Measurements from ENCODE around the gene RBBP4. TPM values are rescaled to one million over a fixed set of nuclear protein-coding genes. Genes with fewer than 3 reads are reported as not detected.
"Not testable (repeated sequence)": the region's sequence is repeated elsewhere in the genome, so short reads cannot be mapped to it uniquely, and the experiment has no call there.

RBBP4 gene
- total RNA-seq, 2 experiments from 2014 or later: 290 to 298 TPM

GRCh38 chr1:32644426-32644825 lies 6.6 kb upstream of the RBBP4 start:
- peaks cover 18% of the 10 kb centered on the region for H3K36me3 Mint-ChIP-seq (ENCODE audit: low read depth)
- DNase-seq (no peak), ATAC-seq (no peak)
- no peak overlapping the region for H3K4me3 Mint-ChIP-seq
- H3K9me3 Mint-ChIP-seq (ENCODE audit: insufficient read depth): no peaks in the 10 kb centered on the region
- no peak overlapping the region for H3K27ac Mint-ChIP-seq
- no peaks in the 10 kb centered on the region for H3K27me3 Mint-ChIP-seq (ENCODE audit: low read depth)
- ChIA-PET CTCF (no interaction called here), POLR2A (no interaction called here)
- peaks cover 12% of the 10 kb centered on the region for H3K4me1 Mint-ChIP-seq (ENCODE audit: low read depth)

GRCh38 chr1:32647308-32648134 lies 3.5 kb upstream of the RBBP4 start:
- Mint-ChIP-seq H3K27ac (no peak overlapping the region), H3K4me1 (ENCODE audit: low read depth) (peaks cover 17% of the 10 kb centered on the region), H3K36me3 (ENCODE audit: low read depth) (peaks cover 35% of the 10 kb centered on the region), H3K4me3 (peak overlapping the region; percentile 1), H3K9me3 (ENCODE audit: insufficient read depth) (no peaks in the 10 kb centered on the region), H3K27me3 (ENCODE audit: low read depth) (no peaks in the 10 kb centered on the region)
- DNase-seq (no peak), ATAC-seq (no peak)
- ChIA-PET CTCF (interaction anchor here (1.5 to 1.8 kb wide), 2 partner anchors 65 to 127 kb away, joined by 4 to 5 read pairs; no protein-coding TSS in a partner anchor), POLR2A (interaction anchor here (0.6 kb wide), 2 partner anchors 25 to 863 kb away, joined by 3 read pairs; no protein-coding TSS in a partner anchor)

GRCh38 chr1:32650248-32650751 lies 708 bp upstream of the RBBP4 start, which contains the start of gene ZBTB8OS:
TSS of gene ZBTB8OS (minus strand) at chr1:32650550. CDS start at chr1:32650529, 21 bp downstream.
- CTCF ChIA-PET: interaction anchor here (0.7 to 1.4 kb wide), 5 partner anchors 23 to 201 kb away, joined by 3 to 9 read pairs (median 3); no protein-coding TSS in a partner anchor
- H3K4me1 Mint-ChIP-seq (ENCODE audit: low read depth): peaks cover 39% of the 10 kb centered on the region
- DNase-seq (peak; percentile 93), ATAC-seq (peak; percentile 76)
- peak within 1 kb of the TSS; percentile 98 for H3K4me3 Mint-ChIP-seq
- no peaks in the 10 kb centered on the region for H3K27me3 Mint-ChIP-seq (ENCODE audit: low read depth)
- POLR2A ChIA-PET: interaction anchor here (0.7 to 2.0 kb wide), 13 partner anchors 12 to 399 kb away, joined by 3 to 16 read pairs (median 3); partner anchors contain the start of genes LCK, S100PBP and YARS1
- H3K27ac Mint-ChIP-seq: peak within 1 kb of the TSS; percentile 99
- no peaks in the 10 kb centered on the region for H3K9me3 Mint-ChIP-seq (ENCODE audit: insufficient read depth)
- H3K36me3 Mint-ChIP-seq (ENCODE audit: low read depth): peaks cover 53% of the 10 kb centered on the region

GRCh38 chr1:32651461-32652073 lies 559 bp downstream of the RBBP4 start:
- CTCF ChIA-PET: interaction anchor here (0.9 to 1.4 kb wide), 5 partner anchors 9 to 396 kb away, joined by 3 to 9 read pairs (median 3); no protein-coding TSS in a partner anchor
- POLR2A ChIA-PET: interaction anchor here (0.7 to 2.0 kb wide), 17 partner anchors 9 to 404 kb away, joined by 3 to 16 read pairs (median 3); partner anchors contain the start of genes S100PBP and YARS1
- DNase-seq (no peak), ATAC-seq (peak; percentile 7)
- Mint-ChIP-seq H3K27me3 (ENCODE audit: low read depth) (no peaks in the 10 kb centered on the region), H3K9me3 (ENCODE audit: insufficient read depth) (no peaks in the 10 kb centered on the region), H3K4me1 (ENCODE audit: low read depth) (peaks cover 47% of the 10 kb centered on the region), H3K36me3 (ENCODE audit: low read depth) (peaks cover 57% of the 10 kb centered on the region), H3K27ac (peak overlapping the region; percentile 99), H3K4me3 (peak overlapping the region; percentile 98)

GRCh38 chr1:32652244-32652962 lies 1.4 kb downstream of the RBBP4 start:
- Mint-ChIP-seq H3K36me3 (ENCODE audit: low read depth) (peaks cover 65% of the 10 kb centered on the region), H3K4me3 (peak overlapping the region; percentile 98), H3K27me3 (ENCODE audit: low read depth) (no peaks in the 10 kb centered on the region), H3K4me1 (ENCODE audit: low read depth) (peaks cover 52% of the 10 kb centered on the region), H3K27ac (peak overlapping the region; percentile 99), H3K9me3 (ENCODE audit: insufficient read depth) (no peaks in the 10 kb centered on the region)
- POLR2A ChIA-PET: interaction anchor here (1.0 to 2.0 kb wide), 4 partner anchors 10 to 39 kb away, joined by 3 to 5 read pairs (median 3); no protein-coding TSS in a partner anchor
- DNase-seq (no peak), ATAC-seq (no peak)
- CTCF ChIA-PET: interaction anchor here (1.3 to 1.5 kb wide), 2 partner anchors 8 to 132 kb away, joined by 3 read pairs; no protein-coding TSS in a partner anchor

- ChIA-PET POLR2A (interaction anchor here (0.7 kb wide), 1 partner anchor 134 kb away, joined by 3 read pairs; no protein-coding TSS in a partner anchor), CTCF (interaction anchor here (1.4 kb wide), 1 partner anchor 53 kb away, joined by 7 read pairs; no protein-coding TSS in a partner anchor)
- DNase-seq (no peak), ATAC-seq (no peak)
- Mint-ChIP-seq H3K27ac (no peak overlapping the region), H3K4me1 (ENCODE audit: low read depth) (peaks cover 30% of the 10 kb centered on the region), H3K4me3 (no peak overlapping the region), H3K27me3 (ENCODE audit: low read depth) (no peaks in the 10 kb centered on the region), H3K9me3 (ENCODE audit: insufficient read depth) (no peaks in the 10 kb centered on the region), H3K36me3 (ENCODE audit: low read depth) (peaks cover 61% of the 10 kb centered on the region)
Observed at GRCh38 chr1:32659581-32659980, 8.6 kb downstream of the RBBP4 start.

GRCh38 chr1:32665915-32666314 lies 14.9 kb downstream of the RBBP4 start:
- no peak overlapping the region for H3K4me3 Mint-ChIP-seq
- ChIA-PET POLR2A (no interaction called here), CTCF (no interaction called here)
- no peak for DNase-seq
- H3K9me3 Mint-ChIP-seq (ENCODE audit: insufficient read depth): no peaks in the 10 kb centered on the region
- peaks cover 54% of the 10 kb centered on the region for H3K36me3 Mint-ChIP-seq (ENCODE audit: low read depth)
- no peak overlapping the region for H3K27ac Mint-ChIP-seq
- ATAC-seq: no peak
- no peaks in the 10 kb centered on the region for H3K27me3 Mint-ChIP-seq (ENCODE audit: low read depth)
- peaks cover 3% of the 10 kb centered on the region for H3K4me1 Mint-ChIP-seq (ENCODE audit: low read depth)

GRCh38 chr1:32666901-32667566 lies 16.0 kb downstream of the RBBP4 start:
- peaks cover 3% of the 10 kb centered on the region for H3K4me1 Mint-ChIP-seq (ENCODE audit: low read depth)
- no peak for DNase-seq
- H3K36me3 Mint-ChIP-seq (ENCODE audit: low read depth): peaks cover 50% of the 10 kb centered on the region
- H3K27me3 Mint-ChIP-seq (ENCODE audit: low read depth): no peaks in the 10 kb centered on the region
- no peaks in the 10 kb centered on the region for H3K9me3 Mint-ChIP-seq (ENCODE audit: insufficient read depth)
- H3K4me3 Mint-ChIP-seq: no peak overlapping the region
- ATAC-seq: no peak
- ChIA-PET POLR2A (no interaction called here), CTCF (no interaction called here)
- H3K27ac Mint-ChIP-seq: no peak overlapping the region

- peaks cover 62% of the 10 kb centered on the region for H3K36me3 Mint-ChIP-seq (ENCODE audit: low read depth)
- POLR2A ChIA-PET; H3K9me3 Mint-ChIP-seq (ENCODE audit: insufficient read depth); H3K4me1 Mint-ChIP-seq (ENCODE audit: low read depth); DNase-seq; CTCF ChIA-PET; H3K27ac Mint-ChIP-seq; ATAC-seq; H3K4me3 Mint-ChIP-seq; H3K27me3 Mint-ChIP-seq (ENCODE audit: low read depth): not testable (repeated sequence)
Observed at GRCh38 chr1:32668716-32669115, 17.7 kb downstream of the RBBP4 start.

GRCh38 chr1:32676945-32677344 lies 25.9 kb downstream of the RBBP4 start:
- CTCF ChIA-PET: interaction anchor here (0.6 to 1.2 kb wide), 2 partner anchors 35 to 120 kb away, joined by 3 to 4 read pairs; no protein-coding TSS in a partner anchor
- no peak for ATAC-seq
- Mint-ChIP-seq H3K4me3 (no peak overlapping the region), H3K27ac (no peak overlapping the region), H3K27me3 (ENCODE audit: low read depth) (no peaks in the 10 kb centered on the region), H3K36me3 (ENCODE audit: low read depth) (peaks cover 66% of the 10 kb centered on the region), H3K9me3 (ENCODE audit: insufficient read depth) (no peaks in the 10 kb centered on the region), H3K4me1 (ENCODE audit: low read depth) (no peaks in the 10 kb centered on the region)
- POLR2A ChIA-PET: no interaction called here
- DNase-seq: no peak

GRCh38 chr1:32679993-32680392 lies 29.0 kb downstream of the RBBP4 start:
- POLR2A ChIA-PET; H3K4me3 Mint-ChIP-seq; ATAC-seq; H3K27ac Mint-ChIP-seq; H3K27me3 Mint-ChIP-seq (ENCODE audit: low read depth); DNase-seq; H3K9me3 Mint-ChIP-seq (ENCODE audit: insufficient read depth); CTCF ChIA-PET; H3K4me1 Mint-ChIP-seq (ENCODE audit: low read depth): not testable (repeated sequence)
- H3K36me3 Mint-ChIP-seq (ENCODE audit: low read depth): peaks cover 65% of the 10 kb centered on the region
